ENCODE data around the gene SEPTIN10.

The SEPTIN10 gene

GRCh38 chr2:109498906-109499305 is 114.9 kb downstream of the SEPTIN10 start:
- no peaks in the 10 kb centered on the region for H3K9me3 ChIP-seq (ENCODE audit: control insufficient read depth, low read length)
- H3K4me1 ChIP-seq (ENCODE audit: control insufficient read depth, insufficient read depth, low read length): no peaks in the 10 kb centered on the region
- H3K27me3 ChIP-seq (ENCODE audit: control insufficient read depth, insufficient read depth, low read length, poor library complexity, severe bottlenecking): no peaks in the 10 kb centered on the region
- no peak overlapping the region for H3K27ac ChIP-seq (ENCODE audit: insufficient read depth, low read depth, low read length, poor library complexity, severe bottlenecking)
- no peaks in the 10 kb centered on the region for H3K36me3 ChIP-seq (ENCODE audit: control insufficient read depth, insufficient read depth, low read length)
- H3K4me3 ChIP-seq (ENCODE audit: insufficient read depth, low read depth, low read length): no peak overlapping the region
- 94 to 96% methylated on average over 15 of the region's 15 CpGs for WGBS, 2 experiments

- H3K4me1 ChIP-seq (ENCODE audit: control insufficient read depth, insufficient read depth, low read length): no peaks in the 10 kb centered on the region
- WGBS, 2 experiments: 91% methylated on average over 19 of the region's 19 CpGs
- no peak overlapping the region for H3K4me3 ChIP-seq (ENCODE audit: insufficient read depth, low read depth, low read length)
- no peaks in the 10 kb centered on the region for H3K36me3 ChIP-seq (ENCODE audit: control insufficient read depth, insufficient read depth, low read length)
- H3K27ac ChIP-seq (ENCODE audit: insufficient read depth, low read depth, low read length, poor library complexity, severe bottlenecking): no peak overlapping the region
- H3K27me3 ChIP-seq (ENCODE audit: control insufficient read depth, insufficient read depth, low read length, poor library complexity, severe bottlenecking): no peaks in the 10 kb centered on the region
- H3K9me3 ChIP-seq (ENCODE audit: control insufficient read depth, low read length): no peaks in the 10 kb centered on the region
These were observed 115.6 kb downstream of the SEPTIN10 start for GRCh38 chr2:109497911-109498870.

GRCh38 chr2:109497463-109497862 is 116.3 kb downstream of the SEPTIN10 start:
- no peaks in the 10 kb centered on the region for H3K36me3 ChIP-seq (ENCODE audit: control insufficient read depth, insufficient read depth, low read length)
- WGBS, 2 experiments: 93 to 96% methylated on average over 8 of the region's 8 CpGs
- no peaks in the 10 kb centered on the region for H3K9me3 ChIP-seq (ENCODE audit: control insufficient read depth, low read length)
- no peak overlapping the region for H3K4me3 ChIP-seq (ENCODE audit: insufficient read depth, low read depth, low read length)
- H3K4me1 ChIP-seq (ENCODE audit: control insufficient read depth, insufficient read depth, low read length): no peaks in the 10 kb centered on the region
- H3K27ac ChIP-seq (ENCODE audit: insufficient read depth, low read depth, low read length, poor library complexity, severe bottlenecking): no peak overlapping the region
- no peaks in the 10 kb centered on the region for H3K27me3 ChIP-seq (ENCODE audit: control insufficient read depth, insufficient read depth, low read length, poor library complexity, severe bottlenecking)

- WGBS, 2 experiments: 87 to 88% methylated on average over 3 of the region's 3 CpGs
- H3K4me1 ChIP-seq (ENCODE audit: control insufficient read depth, insufficient read depth, low read length): no peaks in the 10 kb centered on the region
- H3K27ac ChIP-seq (ENCODE audit: insufficient read depth, low read depth, low read length, poor library complexity, severe bottlenecking): no peak overlapping the region
- H3K36me3 ChIP-seq (ENCODE audit: control insufficient read depth, insufficient read depth, low read length): no peaks in the 10 kb centered on the region
- H3K27me3 ChIP-seq (ENCODE audit: control insufficient read depth, insufficient read depth, low read length, poor library complexity, severe bottlenecking): no peaks in the 10 kb centered on the region
- H3K9me3 ChIP-seq (ENCODE audit: control insufficient read depth, low read length): no peaks in the 10 kb centered on the region
- H3K4me3 ChIP-seq (ENCODE audit: insufficient read depth, low read depth, low read length): no peak overlapping the region
These were observed 119.4 kb downstream of the SEPTIN10 start for GRCh38 chr2:109494351-109494750.

- Histone ChIP-seq H3K27ac (ENCODE audit: insufficient read depth, low read depth, low read length, poor library complexity, severe bottlenecking) (no peak overlapping the region), H3K36me3 (ENCODE audit: control insufficient read depth, insufficient read depth, low read length) (no peaks in the 10 kb centered on the region), H3K9me3 (ENCODE audit: control insufficient read depth, low read length) (no peaks in the 10 kb centered on the region), H3K4me3 (ENCODE audit: insufficient read depth, low read depth, low read length) (no peak overlapping the region), H3K4me1 (ENCODE audit: control insufficient read depth, insufficient read depth, low read length) (no peaks in the 10 kb centered on the region), H3K27me3 (ENCODE audit: control insufficient read depth, insufficient read depth, low read length, poor library complexity, severe bottlenecking) (no peaks in the 10 kb centered on the region)
- WGBS, 2 experiments: 89 to 91% methylated on average over 4 of the region's 4 CpGs
These were observed 120.4 kb downstream of the SEPTIN10 start for GRCh38 chr2:109493176-109493935.
